ENCODE measurements around the gene ARHGAP20.

ARHGAP20 gene, protein sequence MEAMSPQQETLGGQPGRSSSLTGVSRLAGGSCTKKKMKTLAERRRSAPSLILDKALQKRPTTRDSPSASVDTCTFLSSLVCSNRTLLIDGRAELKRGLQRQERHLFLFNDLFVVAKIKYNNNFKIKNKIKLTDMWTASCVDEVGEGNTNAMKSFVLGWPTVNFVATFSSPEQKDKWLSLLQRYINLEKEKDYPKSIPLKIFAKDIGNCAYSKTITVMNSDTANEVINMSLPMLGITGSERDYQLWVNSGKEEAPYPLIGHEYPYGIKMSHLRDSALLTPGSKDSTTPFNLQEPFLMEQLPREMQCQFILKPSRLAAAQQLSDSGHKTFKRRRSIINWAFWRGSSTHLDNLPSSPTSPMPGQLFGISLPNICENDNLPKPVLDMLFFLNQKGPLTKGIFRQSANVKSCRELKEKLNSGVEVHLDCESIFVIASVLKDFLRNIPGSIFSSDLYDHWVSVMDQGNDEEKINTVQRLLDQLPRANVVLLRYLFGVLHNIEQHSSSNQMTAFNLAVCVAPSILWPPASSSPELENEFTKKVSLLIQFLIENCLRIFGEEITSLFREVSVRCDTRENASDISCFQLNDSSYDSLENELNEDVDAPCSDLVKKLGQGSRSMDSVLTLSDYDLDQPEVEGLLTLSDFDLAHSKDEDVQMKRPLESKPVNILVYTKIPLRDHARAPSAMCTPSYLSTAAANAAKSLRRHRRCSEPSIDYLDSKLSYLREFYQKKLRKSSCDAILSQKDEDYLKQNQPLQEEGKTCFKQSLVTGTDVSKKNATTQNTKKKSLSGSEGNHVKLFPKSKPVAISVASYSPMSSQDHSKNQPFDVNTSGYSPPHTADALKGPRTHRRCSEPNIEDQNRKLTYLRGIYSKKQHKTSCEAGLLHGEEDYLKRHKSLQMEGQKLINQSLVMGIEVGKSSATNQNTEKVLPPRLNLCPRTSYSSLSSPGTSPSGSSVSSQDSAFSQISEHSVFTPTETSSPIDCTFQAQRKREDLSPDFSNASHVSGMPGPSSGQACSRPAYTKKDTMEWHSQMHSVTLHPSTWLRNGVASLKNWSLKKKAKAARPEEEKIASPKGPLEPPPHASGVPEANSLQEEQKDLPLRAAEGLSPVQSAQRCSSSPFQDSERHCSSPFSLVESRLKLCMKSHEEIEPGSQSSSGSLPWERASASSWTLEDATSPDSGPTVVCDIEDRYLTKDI

GRCh38 chr11:110711776-110712658, at the start of gene ARHGAP20:
ARHGAP20 (minus strand) TSS chr11:110712437; CDS start chr11:110712231, 206 bp downstream.
- Histone ChIP-seq H3K9ac (ENCODE audit: low read length) (peak within 1 kb of the TSS; percentile 49), H3K27me3 (ENCODE audit: control insufficient read depth, insufficient read depth, low read length) (peaks cover 31% of the 10 kb centered on the region), H3K36me3 (ENCODE audit: control insufficient read depth, insufficient read depth, low read length) (no peaks in the 10 kb centered on the region)

DNA sequence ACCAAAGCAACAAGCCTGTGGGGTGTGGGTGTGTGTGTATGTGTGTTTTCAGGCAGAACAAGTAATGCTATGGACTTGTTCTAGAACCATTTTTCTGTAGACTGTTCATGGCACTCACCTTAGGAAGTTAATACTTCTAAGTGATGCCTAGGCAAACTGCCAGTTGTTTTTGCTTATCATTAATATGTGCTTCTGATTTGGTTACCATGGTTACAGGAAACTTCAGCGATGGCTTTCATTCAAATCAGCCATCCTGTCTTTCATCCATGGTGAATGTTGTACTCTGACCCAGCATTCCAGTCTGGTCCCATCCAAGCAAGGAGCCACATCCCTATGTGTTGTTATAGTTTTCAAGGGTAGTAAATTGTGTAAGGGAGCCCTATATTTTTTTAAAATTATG, 49.8 kb upstream of the ARHGAP20 start:
- no peaks in the 10 kb centered on the region for H3K9me3 ChIP-seq (ENCODE audit: control insufficient read depth, low read length)
- H3K36me3 ChIP-seq (ENCODE audit: control insufficient read depth, insufficient read depth, low read length): no peaks in the 10 kb centered on the region
- peaks cover 43% of the 10 kb centered on the region for H3K4me1 ChIP-seq (ENCODE audit: control insufficient read depth, insufficient read depth, low read length)
- H3K4me3 ChIP-seq (ENCODE audit: low read length): no peak overlapping the region
- no peaks in the 10 kb centered on the region for H3K27me3 ChIP-seq (ENCODE audit: control insufficient read depth, insufficient read depth, low read length)
- no peak overlapping the region for H3K9ac ChIP-seq (ENCODE audit: low read length)

More at GRCh38 chr11:110711776-110712658, at the start of gene ARHGAP20:
- no peaks in the 10 kb centered on the region for H3K9me3 ChIP-seq (ENCODE audit: control insufficient read depth, low read length)
- H3K4me1 ChIP-seq (ENCODE audit: control insufficient read depth, insufficient read depth, low read length): peaks cover 12% of the 10 kb centered on the region
- peak within 1 kb of the TSS; percentile 33 for H3K4me3 ChIP-seq (ENCODE audit: low read length)

DNA sequence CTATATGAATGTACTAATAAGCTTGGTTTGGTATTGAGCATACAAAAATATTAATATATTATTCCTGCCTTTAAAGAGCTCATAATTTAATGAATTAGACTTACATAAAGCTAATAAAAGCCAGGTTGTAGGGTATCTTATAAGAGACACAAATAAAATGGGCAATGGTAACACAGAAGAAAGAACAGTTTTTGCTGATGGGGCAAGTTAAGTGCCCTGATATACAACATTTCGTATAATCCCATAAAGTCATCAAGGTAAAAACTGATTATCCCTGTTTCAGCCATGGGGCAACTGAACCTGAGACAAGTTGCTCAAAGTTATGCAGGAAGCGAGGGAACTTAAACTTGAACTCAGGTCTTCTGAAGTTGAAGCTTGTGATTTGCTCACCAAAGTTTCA, 48.9 kb upstream of the ARHGAP20 start:
- peaks cover 43% of the 10 kb centered on the region for H3K4me1 ChIP-seq (ENCODE audit: control insufficient read depth, insufficient read depth, low read length)

DNA sequence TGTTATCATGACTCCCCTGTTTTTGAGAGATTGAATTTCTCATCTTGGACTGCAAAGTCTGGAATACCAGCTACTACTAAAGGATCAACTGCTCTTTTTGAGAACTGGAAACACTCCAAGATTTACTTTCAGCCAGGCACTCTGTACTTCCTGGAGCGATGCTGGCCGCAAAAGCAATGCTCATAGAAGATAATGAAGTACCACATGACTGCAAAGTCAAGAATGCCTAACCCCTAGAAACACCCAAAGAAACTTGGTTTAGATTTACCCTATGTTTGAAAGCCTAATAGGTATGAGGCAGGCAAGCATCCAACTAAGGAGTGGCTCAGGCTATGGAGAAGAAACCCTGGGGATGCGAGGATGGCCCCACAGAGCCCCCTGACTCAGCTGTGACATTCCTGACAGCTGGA, 47.7 kb upstream of the ARHGAP20 start:
- Histone ChIP-seq H3K27me3 (ENCODE audit: control insufficient read depth, insufficient read depth, low read length) (no peaks in the 10 kb centered on the region), H3K4me3 (ENCODE audit: low read length) (no peak overlapping the region), H3K36me3 (ENCODE audit: control insufficient read depth, insufficient read depth, low read length) (no peaks in the 10 kb centered on the region), H3K9ac (ENCODE audit: low read length) (no peak overlapping the region), H3K4me1 (ENCODE audit: control insufficient read depth, insufficient read depth, low read length) (peaks cover 43% of the 10 kb centered on the region), H3K9me3 (ENCODE audit: control insufficient read depth, low read length) (no peaks in the 10 kb centered on the region)

More for the DNA sequence above, 48.9 kb upstream of the ARHGAP20 start:
- Histone ChIP-seq H3K9ac (ENCODE audit: low read length) (no peak overlapping the region), H3K9me3 (ENCODE audit: control insufficient read depth, low read length) (no peaks in the 10 kb centered on the region), H3K36me3 (ENCODE audit: control insufficient read depth, insufficient read depth, low read length) (no peaks in the 10 kb centered on the region), H3K27me3 (ENCODE audit: control insufficient read depth, insufficient read depth, low read length) (no peaks in the 10 kb centered on the region), H3K4me3 (ENCODE audit: low read length) (no peak overlapping the region)

GRCh38 chr11:110757962-110758755, 45.9 kb upstream of the ARHGAP20 start:
- H3K27me3 ChIP-seq (ENCODE audit: control insufficient read depth, insufficient read depth, low read length): no peaks in the 10 kb centered on the region
- no peaks in the 10 kb centered on the region for H3K9me3 ChIP-seq (ENCODE audit: control insufficient read depth, low read length)
- H3K36me3 ChIP-seq (ENCODE audit: control insufficient read depth, insufficient read depth, low read length): no peaks in the 10 kb centered on the region
- no peak overlapping the region for H3K9ac ChIP-seq (ENCODE audit: low read length)
- peaks cover 36% of the 10 kb centered on the region for H3K4me1 ChIP-seq (ENCODE audit: control insufficient read depth, insufficient read depth, low read length)
- H3K4me3 ChIP-seq (ENCODE audit: low read length): no peak overlapping the region

GRCh38 chr11:110757066-110757465, 44.8 kb upstream of the ARHGAP20 start:
- Histone ChIP-seq H3K27me3 (ENCODE audit: control insufficient read depth, insufficient read depth, low read length) (no peaks in the 10 kb centered on the region), H3K9me3 (ENCODE audit: control insufficient read depth, low read length) (no peaks in the 10 kb centered on the region), H3K9ac (ENCODE audit: low read length) (no peak overlapping the region), H3K4me3 (ENCODE audit: low read length) (no peak overlapping the region), H3K36me3 (ENCODE audit: control insufficient read depth, insufficient read depth, low read length) (no peaks in the 10 kb centered on the region), H3K4me1 (ENCODE audit: control insufficient read depth, insufficient read depth, low read length) (peaks cover 30% of the 10 kb centered on the region)

- Histone ChIP-seq H3K4me3 (ENCODE audit: low read length) (no peak overlapping the region), H3K27me3 (ENCODE audit: control insufficient read depth, insufficient read depth, low read length) (no peaks in the 10 kb centered on the region), H3K36me3 (ENCODE audit: control insufficient read depth, insufficient read depth, low read length) (no peaks in the 10 kb centered on the region), H3K9ac (ENCODE audit: low read length) (no peak overlapping the region), H3K4me1 (ENCODE audit: control insufficient read depth, insufficient read depth, low read length) (peaks cover 29% of the 10 kb centered on the region), H3K9me3 (ENCODE audit: control insufficient read depth, low read length) (no peaks in the 10 kb centered on the region)
Observed at GRCh38 chr11:110755941-110756340, 43.7 kb upstream of the ARHGAP20 start.

- no peak overlapping the region for H3K4me3 ChIP-seq (ENCODE audit: low read length)
- H3K9me3 ChIP-seq (ENCODE audit: control insufficient read depth, low read length): no peaks in the 10 kb centered on the region
- H3K4me1 ChIP-seq (ENCODE audit: control insufficient read depth, insufficient read depth, low read length): no peaks in the 10 kb centered on the region
- H3K9ac ChIP-seq (ENCODE audit: low read length): no peak overlapping the region
- H3K36me3 ChIP-seq (ENCODE audit: control insufficient read depth, insufficient read depth, low read length): no peaks in the 10 kb centered on the region
- no peaks in the 10 kb centered on the region for H3K27me3 ChIP-seq (ENCODE audit: control insufficient read depth, insufficient read depth, low read length)
Observed at GRCh38 chr11:110752890-110753289, 40.7 kb upstream of the ARHGAP20 start.

DNA sequence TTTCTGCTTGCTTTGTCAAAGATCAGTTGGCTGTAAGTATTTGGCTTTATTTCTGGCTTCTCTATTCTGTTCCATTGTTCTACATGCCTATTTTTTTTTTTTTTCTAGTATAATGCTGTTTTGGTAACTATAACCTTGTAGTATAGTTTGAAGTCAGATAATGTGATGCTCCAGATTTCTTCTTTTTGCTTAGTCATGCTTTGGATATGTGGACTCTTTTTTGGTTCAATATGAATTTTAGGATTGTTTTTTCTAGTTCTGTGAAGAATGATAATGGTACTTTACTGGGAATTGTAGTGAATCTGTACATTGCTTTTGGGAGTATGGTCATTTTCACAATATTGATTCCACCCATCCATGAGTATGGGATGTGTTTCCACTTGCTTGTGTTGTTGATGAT, 37.9 kb upstream of the ARHGAP20 start:
- H3K36me3 ChIP-seq (ENCODE audit: control insufficient read depth, insufficient read depth, low read length): no peaks in the 10 kb centered on the region
- no peaks in the 10 kb centered on the region for H3K4me1 ChIP-seq (ENCODE audit: control insufficient read depth, insufficient read depth, low read length)
- H3K4me3 ChIP-seq (ENCODE audit: low read length): no peak overlapping the region
- H3K9ac ChIP-seq (ENCODE audit: low read length): no peak overlapping the region
- H3K9me3 ChIP-seq (ENCODE audit: control insufficient read depth, low read length): no peaks in the 10 kb centered on the region
- H3K27me3 ChIP-seq (ENCODE audit: control insufficient read depth, insufficient read depth, low read length): no peaks in the 10 kb centered on the region

DNA sequence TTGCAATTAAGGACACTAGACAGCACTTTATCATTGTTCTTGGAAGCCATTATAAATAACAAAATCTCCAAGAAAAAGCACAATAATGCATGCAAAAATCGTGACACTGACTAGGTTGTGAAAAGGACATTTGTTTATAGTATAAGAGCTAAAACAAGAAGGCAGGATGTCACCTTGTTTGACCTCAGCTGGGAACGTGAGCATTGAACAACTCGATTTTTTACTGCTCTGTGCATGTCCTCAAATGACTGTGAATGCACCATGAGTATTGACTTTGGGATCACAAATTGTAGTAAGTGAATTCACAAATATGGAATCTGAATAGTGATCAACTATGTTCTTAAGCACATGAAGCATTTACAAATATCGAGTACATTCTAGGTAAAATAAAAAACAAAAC, 35.3 kb upstream of the ARHGAP20 start:
- no peak overlapping the region for H3K4me3 ChIP-seq (ENCODE audit: low read length)
- H3K4me1 ChIP-seq (ENCODE audit: control insufficient read depth, insufficient read depth, low read length): no peaks in the 10 kb centered on the region
- H3K9ac ChIP-seq (ENCODE audit: low read length): no peak overlapping the region
- no peaks in the 10 kb centered on the region for H3K9me3 ChIP-seq (ENCODE audit: control insufficient read depth, low read length)
- H3K36me3 ChIP-seq (ENCODE audit: control insufficient read depth, insufficient read depth, low read length): no peaks in the 10 kb centered on the region
- no peaks in the 10 kb centered on the region for H3K27me3 ChIP-seq (ENCODE audit: control insufficient read depth, insufficient read depth, low read length)
